ENCODE measurements around the gene MYBL2. TPM values are rescaled to one million over a fixed set of nuclear protein-coding genes. Genes with fewer than 3 reads are reported as not detected.
"Not testable (repeated sequence)": the region's sequence is repeated elsewhere in the genome, so short reads cannot be mapped to it uniquely, and the experiment has no call there.

Gene MYBL2
- total RNA-seq = 0.13 TPM
- long read RNA-seq = 0 reads

GRCh38 chr20:43666376-43667328 is at the start of gene MYBL2:
MYBL2 (plus strand) TSS chr20:43667114; CDS start chr20:43667284, 170 bp downstream.
- DNase-seq (ENCODE audit: low spot score) = peak; percentile 85
- intact Hi-C loops (cut with DNase I) = no loop called here

GRCh38 chr20:43631598-43631997 is 35.3 kb upstream of the MYBL2 start:
- intact Hi-C loops (cut with DNase I) = no loop called here
- no peak for DNase-seq (ENCODE audit: low spot score)

GRCh38 chr20:43636429-43636828 is 30.5 kb upstream of the MYBL2 start:
- no peak for DNase-seq (ENCODE audit: low spot score)
- intact Hi-C loops (cut with DNase I) = no loop called here

GRCh38 chr20:43642548-43642947 is 24.4 kb upstream of the MYBL2 start:
- intact Hi-C loops (cut with DNase I) = no loop called here
- no peak for DNase-seq (ENCODE audit: low spot score)

- DNase-seq (ENCODE audit: low spot score) = no peak
- intact Hi-C loops (cut with DNase I) = no loop called here
These were observed 15.9 kb upstream of the MYBL2 start for GRCh38 chr20:43650997-43651525.

- intact Hi-C loops (cut with DNase I) = not testable (repeated sequence)
- peak; percentile 6 for DNase-seq (ENCODE audit: low spot score)
These were observed 15.2 kb upstream of the MYBL2 start for GRCh38 chr20:43651650-43652184.

GRCh38 chr20:43653966-43654365 is 12.9 kb upstream of the MYBL2 start:
- intact Hi-C loops (cut with DNase I) = no loop called here
- DNase-seq (ENCODE audit: low spot score) = no peak

GRCh38 chr20:43655176-43655575 is 11.7 kb upstream of the MYBL2 start:
- DNase-seq (ENCODE audit: low spot score) = not testable (repeated sequence)

GRCh38 chr20:43655937-43656336 is 11.0 kb upstream of the MYBL2 start:
- DNase-seq (ENCODE audit: low spot score) = no peak
- intact Hi-C loops (cut with DNase I) = no loop called here

More at GRCh38 chr20:43655176-43655575, 11.7 kb upstream of the MYBL2 start:
- intact Hi-C loops (cut with DNase I) = not testable (repeated sequence)

GRCh38 chr20:43658069-43658722 is 8.7 kb upstream of the MYBL2 start:
- intact Hi-C loops (cut with DNase I) = no loop called here
- no peak for DNase-seq (ENCODE audit: low spot score)

GRCh38 chr20:43658723-43659419 is 8.0 kb upstream of the MYBL2 start:
- intact Hi-C loops (cut with DNase I) = no loop called here
- DNase-seq (ENCODE audit: low spot score) = no peak

GRCh38 chr20:43662943-43663655 is 3.8 kb upstream of the MYBL2 start:
- intact Hi-C loops (cut with DNase I) = no loop called here
- no peak for DNase-seq (ENCODE audit: low spot score)

- intact Hi-C loops (cut with DNase I) = no loop called here
- no peak for DNase-seq (ENCODE audit: low spot score)
These were observed 1.3 kb upstream of the MYBL2 start for GRCh38 chr20:43665466-43666176.

- intact Hi-C loops (cut with DNase I) = no loop called here
- DNase-seq (ENCODE audit: low spot score) = no peak
These were observed 623 bp downstream of the MYBL2 start for GRCh38 chr20:43667341-43668132.

- no peak for DNase-seq (ENCODE audit: low spot score)
- intact Hi-C loops (cut with DNase I) = no loop called here
These were observed 2.4 kb downstream of the MYBL2 start for GRCh38 chr20:43669332-43669731.

- DNase-seq (ENCODE audit: low spot score) = no peak
- intact Hi-C loops (cut with DNase I) = no loop called here
These were observed 3.5 kb downstream of the MYBL2 start for GRCh38 chr20:43670423-43670822.

- intact Hi-C loops (cut with DNase I) = no loop called here
- no peak for DNase-seq (ENCODE audit: low spot score)
These were observed 9.5 kb downstream of the MYBL2 start for GRCh38 chr20:43676368-43676767.

GRCh38 chr20:43680981-43681380 is 14.1 kb downstream of the MYBL2 start:
- no peak for DNase-seq (ENCODE audit: low spot score)
- intact Hi-C loops (cut with DNase I) = no loop called here

Data from cardiac septum (tissue), 1 donor.